ENCODE results near the gene SPATA19. TPM values are rescaled to one million over a fixed set of nuclear protein-coding genes. Genes with fewer than 3 reads are reported as not detected.

The SPATA19 gene
- polyA plus RNA-seq, 4 donors: not detected

GRCh38 chr11:133793271-133794035, 51.9 kb downstream of the SPATA19 start:
- no peak for DNase-seq (ENCODE audit: low read depth in 4 of 4, low spot score in 3 of 4)

- no peak for DNase-seq (ENCODE audit: low read depth in 4 of 4, low spot score in 3 of 4)
Measured at GRCh38 chr11:133790995-133791394, 54.3 kb downstream of the SPATA19 start.

Other genes starting within 250 kb of the SPATA19 start
- gene IGSF9B, start 111.5 kb upstream of the SPATA19 start, polyA plus RNA-seq (ENCODE audit: insufficient read length in 4 of 4): 1 to 10 TPM; 4.2 to 6.4 (median 6.3) TPM
- 10 to 100 TPM; 50.8 to 61.4 (median 56.8) TPM for gene JAM3, start 223.6 kb upstream of the SPATA19 start, polyA plus RNA-seq (ENCODE audit: insufficient read length in 4 of 4)